ENCODE results near the gene SLC7A5. TPM values are rescaled to one million over a fixed set of nuclear protein-coding genes. Genes with fewer than 3 reads are reported as not detected.

The SLC7A5 gene
- polyA plus RNA-seq, 4 donors, result 2.9 to 14.9 (median 5.2) TPM

GRCh38 chr16:87847785-87848675 is 21.3 kb downstream of the SLC7A5 start:
- no peak for DNase-seq (ENCODE audit: low read depth in 4 of 4, low spot score in 2 of 4)

GRCh38 chr16:87847467-87847784 is 21.9 kb downstream of the SLC7A5 start:
- DNase-seq (ENCODE audit: low read depth in 4 of 4, low spot score in 2 of 4), result no peak

GRCh38 chr16:87846705-87847466 is 22.4 kb downstream of the SLC7A5 start:
- no peak for DNase-seq (ENCODE audit: low read depth in 4 of 4, low spot score in 2 of 4)

- no peak for DNase-seq (ENCODE audit: low read depth in 4 of 4, low spot score in 2 of 4)
Observed at GRCh38 chr16:87845807-87846619, 23.3 kb downstream of the SLC7A5 start.

- DNase-seq (ENCODE audit: low read depth in 4 of 4, low spot score in 2 of 4), result no peak
Observed at GRCh38 chr16:87845213-87845612, 24.1 kb downstream of the SLC7A5 start.

- no peak for DNase-seq (ENCODE audit: low read depth in 4 of 4, low spot score in 2 of 4)
Observed at GRCh38 chr16:87844809-87845208, 24.5 kb downstream of the SLC7A5 start.

GRCh38 chr16:87844120-87844733 is 25.1 kb downstream of the SLC7A5 start:
- DNase-seq (ENCODE audit: low read depth in 4 of 4, low spot score in 2 of 4), result no peak

GRCh38 chr16:87843678-87844105 is 25.6 kb downstream of the SLC7A5 start:
- no peak for DNase-seq (ENCODE audit: low read depth in 4 of 4, low spot score in 2 of 4)

- DNase-seq (ENCODE audit: low read depth in 4 of 4, low spot score in 2 of 4), result no peak
Observed at GRCh38 chr16:87842209-87842869, 27.0 kb downstream of the SLC7A5 start.

GRCh38 chr16:87841340-87842208 is 27.7 kb downstream of the SLC7A5 start:
- no peak for DNase-seq (ENCODE audit: low read depth in 4 of 4, low spot score in 2 of 4)

GRCh38 chr16:87840271-87840978 is 28.9 kb downstream of the SLC7A5 start:
- DNase-seq (ENCODE audit: low read depth in 4 of 4, low spot score in 2 of 4), result peak in 1 of 4 donors; percentile 38

GRCh38 chr16:87839542-87840270 is 29.6 kb downstream of the SLC7A5 start:
- no peak for DNase-seq (ENCODE audit: low read depth in 4 of 4, low spot score in 2 of 4)

GRCh38 chr16:87838643-87839541 is 30.4 kb downstream of the SLC7A5 start:
- DNase-seq (ENCODE audit: low read depth in 4 of 4, low spot score in 2 of 4), result no peak

- no peak for DNase-seq (ENCODE audit: low read depth in 4 of 4, low spot score in 2 of 4)
Observed at GRCh38 chr16:87837627-87838289, 31.5 kb downstream of the SLC7A5 start.

GRCh38 chr16:87836844-87837581 is 32.3 kb downstream of the SLC7A5 start:
- no peak for DNase-seq (ENCODE audit: low read depth in 4 of 4, low spot score in 2 of 4)

Data from left renal cortex interstitium (tissue), 4 donors.